ENCODE data around the gene GMPPA. TPM values are rescaled to one million over a fixed set of nuclear protein-coding genes. Genes with fewer than 3 reads are reported as not detected.

The GMPPA gene
- total and polyA plus RNA-seq, 4 donors: 19.0 to 29.8 (median 21.4) TPM

- peaks cover 6% of the 10 kb centered on the region for H3K36me3 ChIP-seq (ENCODE audit: control insufficient read depth, insufficient read depth, low read length)
- H3K27ac ChIP-seq (ENCODE audit: low read depth, low read length): peak overlapping the region; percentile 73
- peaks cover 96% of the 10 kb centered on the region for H3K4me1 ChIP-seq (ENCODE audit: control insufficient read depth, insufficient read depth, low read length)
- H3K27me3 ChIP-seq (ENCODE audit: control insufficient read depth, insufficient read depth, low read length): peaks cover 25% of the 10 kb centered on the region
- peak overlapping the region; percentile 13 for H3K4me3 ChIP-seq (ENCODE audit: low read depth, low read length)
- 50% methylated on average over 7 of the region's 7 CpGs for WGBS (ENCODE audit: insufficient coverage)
- H3K9me3 ChIP-seq (ENCODE audit: control insufficient read depth, insufficient read depth, low read length): no peaks in the 10 kb centered on the region
- DNase-seq (ENCODE audit: low read depth in 4 of 6, low spot score in 6 of 6): peak in 2 of 6 donors; percentile 52 to 56
Measured at GRCh38 chr2:219516888-219517287, 18.2 kb downstream of the GMPPA start.

- Histone ChIP-seq H3K4me1 (ENCODE audit: control insufficient read depth, insufficient read depth, low read length) (peaks cover 95% of the 10 kb centered on the region), H3K27me3 (ENCODE audit: control insufficient read depth, insufficient read depth, low read length) (peaks cover 18% of the 10 kb centered on the region)
Measured at GRCh38 chr2:219517954-219518778, 19.5 kb downstream of the GMPPA start.

GRCh38 chr2:219519526-219519916, 20.8 kb downstream of the GMPPA start:
- 95% methylated on average over 9 of the region's 9 CpGs for WGBS (ENCODE audit: insufficient coverage)
- Histone ChIP-seq H3K4me3 (ENCODE audit: low read depth, low read length) (no peak overlapping the region), H3K9me3 (ENCODE audit: control insufficient read depth, insufficient read depth, low read length) (no peaks in the 10 kb centered on the region), H3K4me1 (ENCODE audit: control insufficient read depth, insufficient read depth, low read length) (peaks cover 88% of the 10 kb centered on the region), H3K27me3 (ENCODE audit: control insufficient read depth, insufficient read depth, low read length) (peaks cover 8% of the 10 kb centered on the region), H3K36me3 (ENCODE audit: control insufficient read depth, insufficient read depth, low read length) (peaks cover 6% of the 10 kb centered on the region), H3K27ac (ENCODE audit: low read depth, low read length) (no peak overlapping the region)
- no peak for DNase-seq (ENCODE audit: low read depth in 4 of 6, low spot score in 6 of 6)

More at GRCh38 chr2:219517954-219518778, 19.5 kb downstream of the GMPPA start:
- 66% methylated on average over 9 of the region's 10 CpGs for WGBS (ENCODE audit: insufficient coverage)
- Histone ChIP-seq H3K4me3 (ENCODE audit: low read depth, low read length) (peak overlapping the region; percentile 13), H3K36me3 (ENCODE audit: control insufficient read depth, insufficient read depth, low read length) (peaks cover 6% of the 10 kb centered on the region), H3K27ac (ENCODE audit: low read depth, low read length) (no peak overlapping the region), H3K9me3 (ENCODE audit: control insufficient read depth, insufficient read depth, low read length) (no peaks in the 10 kb centered on the region)
- no peak for DNase-seq (ENCODE audit: low read depth in 4 of 6, low spot score in 6 of 6)

GRCh38 chr2:219520079-219520478, 21.4 kb downstream of the GMPPA start:
- WGBS (ENCODE audit: insufficient coverage): 40% methylated on average over 8 of the region's 8 CpGs

GRCh38 chr2:219521066-219521880, 22.6 kb downstream of the GMPPA start:
- H3K36me3 ChIP-seq (ENCODE audit: control insufficient read depth, insufficient read depth, low read length): peaks cover 4% of the 10 kb centered on the region
- peaks cover 6% of the 10 kb centered on the region for H3K27me3 ChIP-seq (ENCODE audit: control insufficient read depth, insufficient read depth, low read length)
- peak in 2 of 6 donors; percentile 62 to 67 for DNase-seq (ENCODE audit: low read depth in 4 of 6, low spot score in 6 of 6)
- H3K4me1 ChIP-seq (ENCODE audit: control insufficient read depth, insufficient read depth, low read length): peaks cover 79% of the 10 kb centered on the region
- H3K27ac ChIP-seq (ENCODE audit: low read depth, low read length): peak overlapping the region; percentile 25
- H3K4me3 ChIP-seq (ENCODE audit: low read depth, low read length): no peak overlapping the region
- 16% methylated on average over 13 of the region's 14 CpGs for WGBS (ENCODE audit: insufficient coverage)
- H3K9me3 ChIP-seq (ENCODE audit: control insufficient read depth, insufficient read depth, low read length): no peaks in the 10 kb centered on the region

More at GRCh38 chr2:219520079-219520478, 21.4 kb downstream of the GMPPA start:
- Histone ChIP-seq H3K27me3 (ENCODE audit: control insufficient read depth, insufficient read depth, low read length) (peaks cover 6% of the 10 kb centered on the region), H3K4me1 (ENCODE audit: control insufficient read depth, insufficient read depth, low read length) (peaks cover 82% of the 10 kb centered on the region), H3K36me3 (ENCODE audit: control insufficient read depth, insufficient read depth, low read length) (peaks cover 4% of the 10 kb centered on the region), H3K27ac (ENCODE audit: low read depth, low read length) (peak overlapping the region; percentile 25), H3K4me3 (ENCODE audit: low read depth, low read length) (no peak overlapping the region), H3K9me3 (ENCODE audit: control insufficient read depth, insufficient read depth, low read length) (no peaks in the 10 kb centered on the region)
- DNase-seq (ENCODE audit: low read depth in 4 of 6, low spot score in 6 of 6): peak in 1 of 6 donors; percentile 32

GRCh38 chr2:219522111-219523030, 23.7 kb downstream of the GMPPA start:
- Histone ChIP-seq H3K27ac (ENCODE audit: low read depth, low read length) (peak overlapping the region; percentile 25), H3K36me3 (ENCODE audit: control insufficient read depth, insufficient read depth, low read length) (peaks cover 4% of the 10 kb centered on the region), H3K4me3 (ENCODE audit: low read depth, low read length) (peak overlapping the region; percentile 16), H3K4me1 (ENCODE audit: control insufficient read depth, insufficient read depth, low read length) (peaks cover 79% of the 10 kb centered on the region), H3K27me3 (ENCODE audit: control insufficient read depth, insufficient read depth, low read length) (peaks cover 3% of the 10 kb centered on the region), H3K9me3 (ENCODE audit: control insufficient read depth, insufficient read depth, low read length) (no peaks in the 10 kb centered on the region)
- 2% methylated on average over 60 of the region's 70 CpGs for WGBS (ENCODE audit: insufficient coverage)
- DNase-seq (ENCODE audit: low read depth in 4 of 6, low spot score in 6 of 6): peak in 2 of 6 donors; percentile 78 to 85

- H3K27me3 ChIP-seq (ENCODE audit: control insufficient read depth, insufficient read depth, low read length): peaks cover 3% of the 10 kb centered on the region
- no peak overlapping the region for H3K27ac ChIP-seq (ENCODE audit: low read depth, low read length)
- no peaks in the 10 kb centered on the region for H3K9me3 ChIP-seq (ENCODE audit: control insufficient read depth, insufficient read depth, low read length)
- H3K4me3 ChIP-seq (ENCODE audit: low read depth, low read length): peak overlapping the region; percentile 16
- WGBS (ENCODE audit: insufficient coverage): 28% methylated on average over 21 of the region's 24 CpGs
- DNase-seq (ENCODE audit: low read depth in 4 of 6, low spot score in 6 of 6): peak in 1 of 6 donors; percentile 57
- H3K4me1 ChIP-seq (ENCODE audit: control insufficient read depth, insufficient read depth, low read length): peaks cover 74% of the 10 kb centered on the region
- peaks cover 4% of the 10 kb centered on the region for H3K36me3 ChIP-seq (ENCODE audit: control insufficient read depth, insufficient read depth, low read length)
Measured at GRCh38 chr2:219523031-219523671, 24.5 kb downstream of the GMPPA start.

GRCh38 chr2:219524817-219525216, 26.1 kb downstream of the GMPPA start:
- peaks cover 64% of the 10 kb centered on the region for H3K4me1 ChIP-seq (ENCODE audit: control insufficient read depth, insufficient read depth, low read length)
- peaks cover 14% of the 10 kb centered on the region for H3K27me3 ChIP-seq (ENCODE audit: control insufficient read depth, insufficient read depth, low read length)
- 100% methylated on average over 1 of the region's 2 CpGs for WGBS (ENCODE audit: insufficient coverage)

More at GRCh38 chr2:219524817-219525216, 26.1 kb downstream of the GMPPA start:
- H3K9me3 ChIP-seq (ENCODE audit: control insufficient read depth, insufficient read depth, low read length): no peaks in the 10 kb centered on the region
- no peak overlapping the region for H3K27ac ChIP-seq (ENCODE audit: low read depth, low read length)
- H3K4me3 ChIP-seq (ENCODE audit: low read depth, low read length): no peak overlapping the region
- peaks cover 4% of the 10 kb centered on the region for H3K36me3 ChIP-seq (ENCODE audit: control insufficient read depth, insufficient read depth, low read length)
- DNase-seq (ENCODE audit: low read depth in 4 of 6, low spot score in 6 of 6): no peak

All from spinal cord (tissue), 10 donors.